ENCODE results near the gene IGSF8.
A peak's percentile ranks its signal among the peaks of the same experiment; 100 is the strongest.

Gene IGSF8

GRCh38 chr1:160097911-160098851 lies at the start of gene IGSF8 (continued):
- TF ChIP-seq ZBTB11 (tag by site-specific recombination; conservative IDR thresholded peaks at IDR 0.05; ENCODE audit: low read depth): no peak
- no peak for TF ChIP-seq ZNF776 (tag by site-specific recombination; IDR thresholded peaks at IDR 0.05; ENCODE audit: borderline replicate concordance)
- TF ChIP-seq SCRT2 (tag by site-specific recombination; IDR thresholded peaks at IDR 0.05): no peak
- peak; percentile 61 for TF ChIP-seq PATZ1 (tag by site-specific recombination; IDR thresholded peaks at IDR 0.05)
- TF ChIP-seq BCL6B (tag by site-specific recombination; IDR thresholded peaks at IDR 0.05): no peak
- TF ChIP-seq BCL11A (tag by site-specific recombination; IDR thresholded peaks at IDR 0.05; ENCODE audit: low read depth): no peak
- TF ChIP-seq ZNF274 (IDR thresholded peaks at IDR 0.05; ENCODE audit: low read length): no peak
- TF ChIP-seq ZNF274 (tag by site-specific recombination; IDR thresholded peaks at IDR 0.05; ENCODE audit: borderline replicate concordance): no peak
- TF ChIP-seq ZNF223 (tag by site-specific recombination; IDR thresholded peaks at IDR 0.05): no peak
- no peak for TF ChIP-seq ZNF391 (tag by site-specific recombination; IDR thresholded peaks at IDR 0.05; ENCODE audit: borderline replicate concordance, low read depth)
- TF ChIP-seq ZBTB7A (tag by site-specific recombination; IDR thresholded peaks at IDR 0.05; ENCODE audit: low read depth): no peak
- TF ChIP-seq ZNF624 (tag by site-specific recombination; IDR thresholded peaks at IDR 0.05): no peak
- no peak for TF ChIP-seq ZNF658 (tag by site-specific recombination; IDR thresholded peaks at IDR 0.05)
- TF ChIP-seq ZNF239 (tag by site-specific recombination; IDR thresholded peaks at IDR 0.05): no peak
- TF ChIP-seq ZNF292 (tag by site-specific recombination; IDR thresholded peaks at IDR 0.05; ENCODE audit: borderline replicate concordance, low read depth): no peak
- peak; percentile 73 for TF ChIP-seq ZNF341 (tag by site-specific recombination; IDR thresholded peaks at IDR 0.05; ENCODE audit: low read depth)
- no peak for TF ChIP-seq ZNF843 (tag by site-specific recombination; IDR thresholded peaks at IDR 0.05)
- no peak for TF ChIP-seq ZBTB21 (tag by site-specific recombination; IDR thresholded peaks at IDR 0.05)
- TF ChIP-seq HIC1 (tag by site-specific recombination; IDR thresholded peaks at IDR 0.05): peak; percentile 66; the same call in 1 of the 2 replicates
